LHCN-M2 (cell line): ENCODE results near the gene TPPP3. TPM values are rescaled to one million over a fixed set of nuclear protein-coding genes. Genes with fewer than 3 reads are reported as not detected.
"Not testable (repeated sequence)": the region's sequence is repeated elsewhere in the genome, so short reads cannot be mapped to it uniquely, and the experiment has no call there.

Source experiments
- DNase-seq: peaks from one replicate; pipeline ENCODE4 v3.0.0-alpha.2; 2012; ENCODE audit warnings: low read depth
- total RNA-seq: library from RNA; depleted of rRNA; stranded (reverse); fragments of >200 nt; gene quantifications from 2 replicates; pipeline ENCODE4 v1.2.3, GENCODE V29; 2014

The TPPP3 gene
- total RNA-seq, 1 experiment from 2014 or later = 17.6 TPM

GRCh38 chr16:67426022-67426421, 32.7 kb upstream of the TPPP3 start:
- DNase-seq = no peak

DNA sequence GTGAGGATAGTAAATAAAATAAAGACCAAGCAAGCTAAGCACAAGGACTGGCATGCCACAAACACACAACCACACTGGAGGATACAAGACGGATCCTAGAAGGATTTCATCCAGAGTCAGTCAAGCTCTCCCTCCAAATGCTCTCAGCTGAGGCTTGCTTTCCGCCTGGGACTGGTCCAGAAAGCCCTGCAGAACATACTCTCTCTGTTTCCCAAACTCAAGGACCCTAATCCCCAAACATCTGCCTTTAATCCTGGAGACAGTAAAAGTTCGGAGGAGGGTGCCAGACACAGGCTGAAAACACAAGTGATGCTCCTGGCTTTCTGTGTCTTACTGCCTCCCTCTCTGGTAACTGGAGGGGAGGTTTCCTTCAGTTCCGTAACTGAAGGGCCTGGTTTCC, 32.3 kb upstream of the TPPP3 start:
- no peak for DNase-seq

GRCh38 chr16:67425061-67425460, 31.8 kb upstream of the TPPP3 start:
- no peak for DNase-seq

DNA sequence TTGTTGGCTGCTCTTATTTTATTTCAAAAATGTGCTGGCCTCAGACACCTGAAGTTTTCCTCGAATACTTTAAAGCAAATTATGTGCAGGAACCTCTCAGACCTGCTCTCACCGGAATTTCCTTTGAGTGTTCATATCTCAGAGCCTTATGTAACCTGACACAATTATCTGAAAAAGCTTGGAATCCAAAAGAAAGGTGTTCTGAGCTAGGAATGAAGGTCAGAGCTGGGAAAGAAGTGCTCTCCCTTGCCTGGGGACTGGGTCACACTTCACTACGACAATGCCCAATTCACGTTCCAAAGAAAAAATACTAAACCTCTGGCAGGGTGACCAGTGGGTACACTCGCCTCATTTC, 30.9 kb upstream of the TPPP3 start:
- DNase-seq = no peak

DNA sequence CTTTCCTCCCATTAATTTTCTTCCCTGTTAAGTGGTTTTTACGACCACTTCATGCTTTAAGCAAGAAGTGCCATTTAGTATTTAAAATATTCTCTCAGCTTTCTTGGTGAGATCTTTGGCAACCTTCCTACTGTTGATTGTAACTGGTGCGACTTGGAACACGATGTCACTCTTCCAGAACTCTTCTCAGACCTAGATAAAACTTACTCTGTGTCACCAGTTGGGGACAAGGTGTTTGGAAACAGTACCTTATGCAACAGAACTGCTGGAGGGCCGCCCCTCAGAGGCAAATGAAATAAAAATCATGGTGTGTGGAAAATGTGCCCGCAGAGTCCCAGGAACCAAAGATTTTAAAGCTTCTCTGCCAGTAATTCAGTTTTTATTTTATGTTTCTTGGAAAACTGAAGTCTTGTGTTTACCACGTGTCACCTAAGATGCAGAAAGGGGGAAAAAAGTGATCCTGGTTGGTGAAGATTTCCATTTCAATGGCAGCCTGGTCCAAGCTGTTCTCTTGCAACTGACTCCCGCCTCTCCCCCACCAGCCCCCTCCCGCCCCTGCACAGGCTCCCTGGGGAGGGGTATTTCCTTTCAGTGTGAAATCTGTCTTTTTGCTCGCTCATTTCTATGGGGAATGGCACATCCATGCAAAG, 30.4 kb upstream of the TPPP3 start:
- no peak for DNase-seq

DNA sequence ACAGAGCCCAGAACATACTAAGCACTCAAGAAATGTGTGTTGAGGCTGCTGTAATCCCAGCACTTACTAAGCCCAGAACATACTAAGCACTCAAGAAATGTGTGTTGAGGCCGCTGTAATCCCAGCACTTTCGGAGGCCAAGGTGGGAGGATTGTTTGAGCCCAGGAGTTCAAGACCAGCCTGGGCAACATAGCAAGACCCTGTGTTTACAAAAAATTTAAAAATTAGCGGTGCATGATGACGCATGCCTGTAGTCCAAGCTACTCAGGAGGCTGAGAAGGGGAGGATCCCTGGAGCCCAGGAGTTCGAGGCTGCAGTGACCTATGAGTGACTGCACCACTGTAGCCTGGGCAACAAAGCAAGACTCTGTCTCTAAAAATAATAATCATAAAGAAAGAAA, 29.7 kb upstream of the TPPP3 start:
- DNase-seq = no peak

DNA sequence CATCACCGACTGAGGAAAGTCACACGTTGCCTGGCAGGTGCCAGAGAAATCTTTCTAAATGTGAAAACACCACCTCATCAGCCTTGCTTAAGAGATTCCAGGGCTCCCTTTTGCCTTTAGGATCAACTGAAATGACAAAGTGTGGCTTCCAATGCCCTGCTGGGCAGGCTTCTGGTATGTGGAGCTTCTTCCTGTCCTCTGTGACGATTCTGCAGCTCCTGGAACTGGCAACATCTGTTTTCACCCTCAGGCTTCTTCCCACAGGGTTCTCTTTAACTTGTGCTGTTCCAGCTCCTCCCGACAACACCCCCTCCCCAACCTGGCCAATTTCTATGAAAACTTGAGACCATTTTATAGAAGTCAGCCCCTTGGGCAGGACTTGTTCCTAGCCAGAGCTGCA, 27.7 kb upstream of the TPPP3 start:
- no peak for DNase-seq

GRCh38 chr16:67419931-67420330, 26.6 kb upstream of the TPPP3 start:
- peak; percentile 12 for DNase-seq

DNA sequence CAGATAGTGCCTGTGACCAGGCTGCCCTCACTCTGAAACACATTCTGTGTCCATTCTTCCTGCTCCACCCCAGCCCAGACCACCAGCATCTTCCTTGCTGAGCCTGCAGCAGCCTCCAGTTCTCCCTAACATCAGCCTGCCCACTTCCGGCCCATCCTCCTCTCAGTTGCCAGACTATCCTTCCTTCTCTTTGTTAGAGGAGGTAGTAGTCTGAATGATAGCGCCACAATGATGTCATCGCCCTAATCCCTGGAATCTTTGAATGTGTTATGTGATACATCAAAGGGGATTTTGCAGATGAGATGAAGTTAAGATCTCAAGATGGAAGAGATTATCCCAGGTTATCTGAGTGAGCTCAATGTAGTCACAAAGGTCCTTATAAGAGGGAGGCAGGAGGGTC, 26.2 kb upstream of the TPPP3 start:
- peak; percentile 30 for DNase-seq

DNA sequence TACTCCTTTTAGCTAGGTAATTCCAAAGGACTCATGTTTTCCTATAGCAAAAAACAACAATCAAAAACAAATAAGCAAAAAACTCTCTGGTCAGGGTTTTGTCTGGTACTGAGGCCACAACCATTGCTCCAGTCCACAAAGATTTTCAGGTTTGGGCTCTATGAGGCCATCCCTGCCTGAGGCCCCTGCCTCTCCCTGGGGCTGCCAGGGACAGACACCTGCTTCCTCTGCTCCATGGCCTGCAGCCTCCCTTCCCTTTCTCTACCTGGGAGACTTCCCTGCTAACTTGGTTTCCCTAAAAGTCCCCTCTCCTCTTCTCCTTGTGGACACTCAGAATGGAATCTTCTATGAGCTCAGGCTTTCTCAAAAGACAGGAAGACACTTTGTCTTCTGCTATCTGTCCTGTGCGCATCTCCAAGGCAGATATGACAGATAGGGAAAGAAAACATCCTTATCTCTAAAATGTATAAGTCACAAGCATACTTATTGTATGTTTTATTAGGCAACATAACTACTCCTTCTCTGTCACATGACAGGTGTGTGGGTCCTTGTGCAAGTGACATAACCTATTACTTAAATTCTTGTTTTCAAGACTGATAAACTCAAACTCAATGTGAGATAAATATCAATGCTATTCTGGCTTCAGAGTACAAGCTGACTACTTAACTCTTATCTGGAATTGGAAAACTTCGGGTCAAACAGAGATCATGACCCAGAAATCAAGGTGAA, 24.2 kb upstream of the TPPP3 start:
- no peak for DNase-seq

DNA sequence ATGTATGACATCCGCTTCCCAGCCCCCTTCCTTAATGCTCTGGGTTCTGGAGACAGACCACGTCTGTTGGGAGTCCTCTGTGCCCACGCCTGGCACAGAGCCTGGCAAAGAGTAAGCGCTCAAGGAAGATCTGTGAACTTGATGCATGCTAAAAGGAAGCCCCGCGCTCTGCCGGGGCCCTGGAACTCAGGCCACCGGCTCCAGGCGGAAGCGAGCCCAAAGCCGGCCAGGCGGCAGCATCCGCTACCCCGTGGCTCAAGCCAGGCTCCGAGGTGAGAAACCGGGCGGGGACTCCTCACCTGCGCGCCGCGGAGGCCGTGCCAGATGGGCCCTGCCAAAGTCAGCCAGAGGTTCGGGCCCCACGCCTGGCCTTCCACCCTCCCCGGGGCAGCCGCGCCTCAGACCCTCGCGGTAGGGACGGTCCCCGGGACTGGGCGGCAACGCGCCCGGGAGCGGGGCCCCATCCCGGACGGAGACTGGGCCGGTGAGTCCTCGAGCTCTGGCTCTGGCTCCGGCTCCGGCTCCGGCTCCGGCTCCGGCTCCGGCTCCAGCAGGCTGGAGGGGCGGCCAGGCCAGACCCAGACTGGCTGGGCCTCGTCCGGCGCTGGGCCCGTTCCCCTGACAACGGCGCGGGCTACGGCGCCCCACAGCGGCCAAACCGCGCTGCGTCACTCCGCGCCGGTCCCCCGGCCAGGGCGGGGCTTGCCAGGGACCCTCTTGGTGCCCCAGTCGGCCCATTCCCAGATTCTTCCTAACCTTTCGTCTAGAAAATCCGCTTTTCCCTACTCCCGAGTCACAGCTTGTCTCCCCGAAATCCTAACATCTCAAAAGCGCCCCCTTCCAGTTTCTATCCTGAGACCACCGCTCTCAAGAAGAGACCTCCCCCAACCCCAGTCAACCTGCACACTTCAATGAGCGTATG, 22.8 kb upstream of the TPPP3 start, which contains the start of gene ZDHHC1:
ZDHHC1 (minus strand) TSS at position 606 of the 922 bp plus-strand sequence. CDS start 8,702 bp downstream, outside the sequence.
- peak; percentile 57 for DNase-seq

DNA sequence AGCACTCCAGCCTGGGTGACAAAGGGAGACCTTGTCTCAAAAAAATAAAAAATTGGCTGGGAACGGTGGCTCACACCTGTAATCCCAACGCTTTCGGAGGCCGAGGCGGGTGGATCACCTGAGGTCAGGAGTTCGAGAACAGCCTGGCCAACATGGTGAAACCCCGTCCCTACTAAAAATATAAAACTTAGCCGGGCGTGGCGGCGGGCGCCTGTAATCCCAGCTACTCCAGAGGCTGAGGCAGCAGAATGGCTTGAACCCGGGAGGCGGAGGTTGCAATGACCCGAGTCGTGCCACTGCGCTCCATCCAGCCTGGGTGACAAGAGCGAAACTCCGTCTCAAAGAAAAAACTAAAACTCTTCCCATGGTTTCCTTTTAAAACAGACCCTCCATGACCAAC, 22.1 kb upstream of the TPPP3 start:
- DNase-seq = not testable (repeated sequence)

DNA sequence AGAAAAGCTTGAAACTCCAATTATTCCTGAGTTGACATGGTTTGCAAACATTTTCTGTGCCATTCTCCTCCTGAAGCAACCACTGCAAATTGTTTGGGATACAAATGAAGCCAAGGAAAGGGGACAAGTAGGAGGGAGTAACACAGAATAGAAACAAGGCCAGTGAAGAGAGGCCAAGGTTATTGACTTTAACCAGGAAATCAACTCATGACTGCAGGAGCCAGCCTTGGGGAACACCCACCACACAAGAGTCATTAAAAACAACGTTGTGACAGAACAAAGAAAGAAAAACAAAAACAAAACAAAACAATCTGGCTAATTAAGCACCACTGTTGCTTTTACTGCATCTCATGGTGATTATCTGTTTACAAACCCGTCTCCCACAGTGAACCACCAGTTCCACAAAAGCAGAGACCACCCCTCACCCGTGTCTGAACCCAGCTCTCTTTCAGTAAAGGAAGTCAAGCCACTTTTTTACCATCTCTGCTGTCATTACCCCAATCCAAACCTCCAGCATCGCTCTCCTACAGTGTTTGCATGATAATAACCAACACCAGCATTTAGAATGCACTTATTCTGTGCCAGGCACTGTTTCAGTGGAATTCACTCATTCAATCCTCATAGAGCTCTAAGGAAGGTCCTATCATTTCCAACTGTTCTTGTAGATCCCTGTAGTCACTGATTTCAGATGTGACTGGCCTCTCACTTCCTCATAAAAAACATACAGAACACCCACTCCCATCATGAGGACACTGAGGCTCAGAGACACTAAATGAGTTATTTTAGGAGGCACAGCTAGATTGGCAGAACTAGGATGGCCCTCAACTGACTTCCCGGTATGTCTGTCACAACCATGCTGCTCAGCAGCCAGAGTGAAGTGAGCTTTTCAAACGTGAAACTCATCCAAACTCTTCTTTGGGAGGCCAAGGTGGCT, 20.9 kb upstream of the TPPP3 start:
- DNase-seq = no peak

DNA sequence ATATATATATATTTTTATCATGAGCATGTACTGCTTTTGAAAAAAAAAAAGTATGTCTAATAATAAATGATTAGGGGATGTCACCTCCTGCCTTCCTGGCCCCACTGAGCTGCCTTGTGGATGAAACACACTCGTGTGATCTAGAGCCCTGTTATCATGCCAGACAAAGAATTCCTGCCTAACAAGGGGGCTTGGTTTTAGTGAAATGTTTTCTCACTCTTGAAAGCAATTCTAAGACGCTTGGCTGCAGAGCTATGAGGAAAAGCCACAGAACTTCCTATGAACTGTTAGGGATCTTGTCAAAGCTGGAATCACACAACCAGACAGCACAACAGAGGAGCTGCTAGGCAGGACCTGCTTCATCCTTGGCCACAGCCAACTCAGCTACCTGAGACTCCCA, 19.0 kb upstream of the TPPP3 start:
- DNase-seq = no peak

DNA sequence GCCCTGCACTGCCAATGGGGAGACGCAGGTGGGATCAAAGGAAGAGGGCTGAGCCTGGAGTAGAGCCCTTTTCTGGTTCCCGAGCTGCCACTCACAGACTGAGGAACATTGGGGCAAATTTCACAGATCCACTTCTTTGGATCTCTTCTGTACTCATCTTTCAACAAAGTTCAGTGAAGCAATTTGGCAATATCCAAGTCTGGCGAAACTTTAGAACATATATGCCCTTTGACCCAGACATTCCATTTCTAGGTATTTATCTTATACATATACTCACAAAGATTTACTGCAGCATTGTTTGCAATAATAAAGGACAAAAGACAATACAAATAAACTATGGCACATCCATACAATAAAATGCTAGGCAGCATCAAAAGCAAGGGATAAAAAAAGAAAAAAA, 18.0 kb upstream of the TPPP3 start:
- DNase-seq = no peak

- no peak for DNase-seq
These were observed 16.3 kb upstream of the TPPP3 start for GRCh38 chr16:67409631-67410030.

DNA sequence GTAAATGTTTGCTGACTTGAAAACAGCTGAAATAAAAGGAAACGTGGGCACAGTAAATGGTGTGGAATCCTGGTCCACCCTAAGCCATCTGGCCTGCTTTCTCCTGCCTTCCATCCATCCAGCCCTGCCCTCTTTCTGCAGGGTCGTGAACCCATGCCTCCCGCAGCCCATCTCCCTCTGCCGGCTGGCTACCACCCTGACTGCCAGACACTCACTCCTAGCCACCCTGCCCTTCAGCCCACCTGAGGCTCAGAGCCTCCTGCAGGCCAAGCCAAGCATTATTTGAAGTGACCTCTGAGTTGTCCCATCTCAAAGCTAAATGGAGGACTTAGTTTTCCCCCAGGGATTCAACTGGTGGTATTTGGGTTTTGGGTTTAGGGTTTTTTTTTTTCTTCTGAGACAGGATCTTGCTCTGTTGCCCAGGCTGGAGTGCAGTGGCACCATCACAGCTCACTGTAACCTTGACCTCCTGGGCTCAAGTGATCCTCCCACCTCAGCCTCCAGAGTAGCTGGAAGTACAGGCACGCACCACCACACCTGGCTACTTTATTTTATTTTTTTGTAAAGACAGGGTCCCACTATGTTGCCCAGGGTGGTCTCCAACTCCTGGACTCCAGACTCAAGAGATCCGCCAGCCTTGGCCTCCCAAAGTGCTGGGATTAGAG, 14.6 kb upstream of the TPPP3 start:
- peak; percentile 38 for DNase-seq

DNA sequence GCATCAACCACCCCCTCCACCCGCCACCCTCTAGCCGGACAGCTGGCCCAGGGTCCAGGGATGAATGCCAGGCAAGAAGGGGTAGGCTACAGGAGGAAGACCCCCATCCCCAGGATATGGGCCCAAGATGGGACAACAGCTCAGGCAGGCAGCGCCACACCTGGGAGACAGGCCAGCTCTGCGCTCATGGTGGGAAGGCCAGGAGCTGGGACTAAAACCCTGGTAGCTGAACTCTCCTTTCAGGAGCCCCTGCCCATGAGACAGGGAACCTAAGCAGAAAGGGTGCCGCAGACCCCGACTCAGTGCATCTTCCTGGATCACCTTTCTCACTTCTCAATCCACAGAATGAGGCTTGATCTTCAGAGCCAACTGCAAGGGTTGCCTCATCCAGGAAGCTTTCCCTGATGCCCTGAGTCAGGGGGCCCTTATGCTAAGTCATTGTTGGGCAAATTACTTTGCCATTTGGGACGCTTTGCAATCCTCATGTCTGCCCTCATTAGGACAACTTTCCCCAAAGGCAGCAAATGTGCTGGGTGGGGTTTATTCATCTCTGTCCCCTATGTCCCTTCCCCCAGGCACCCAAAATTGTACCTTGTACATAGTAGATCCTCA, 14.0 kb upstream of the TPPP3 start:
- DNase-seq = peak; percentile 53

GRCh38 chr16:67406111-67406971, 13.0 kb upstream of the TPPP3 start:
- DNase-seq = peak; percentile 94
